PC-3 (cell line): ENCODE results near the gene ZNF84. TPM values are rescaled to one million over a fixed set of nuclear protein-coding genes. Genes with fewer than 3 reads are reported as not detected.

Source experiments
- ATAC-seq: fragments of 200-7000 bp; cut with Tn5 transposase; 2 replicates; pipeline ENCODE4 v1.9.1; 2020; ENCODE audit warnings: mild to moderate bottlenecking, moderate library complexity
- BruUV-seq: library from RNA; stranded (reverse); fragments of 400-500 nt; replicated peaks from 2 replicates; lab custom pipeline; 2021; lab: Mats Ljungman, UMichigan
- CTCF ChIA-PET: fragments of 300-600 bp; sonication (Branson Sonifier 250); formaldehyde crosslinking; loops from one replicate; lab custom pipeline; 2022; ENCODE audit warnings: antibody characterized with exemption; lab: Charles Lee
- POLR2A ChIA-PET: fragments of 300-600 bp; sonication (Branson Sonifier 250); formaldehyde crosslinking; loops from one replicate; lab custom pipeline; 2022; ENCODE audit warnings: antibody characterized with exemption; ENCODE audit not compliant: unreplicated experiment; lab: Charles Lee
- DNase-seq: peaks from one replicate; pipeline ENCODE4 v3.0.0-alpha.2; 2015
- H2AFZ ChIP-seq: fragments of 300-600 bp; sonication (generic); 2 replicates; pipeline ENCODE4 v1.6.0; 2016; ENCODE audit warnings: antibody characterized with exemption, low read length
- H3F3A ChIP-seq: fragments of 300-600 bp; sonication (generic); one replicate; pipeline ENCODE4 v1.6.0; 2017; ENCODE audit warnings: antibody characterized with exemption, low read length, control low read depth, mild to moderate bottlenecking; ENCODE audit not compliant: unreplicated experiment
- H3K27ac ChIP-seq: fragments of 300-600 bp; sonication (generic); 2 replicates; pipeline ENCODE4 v1.5.1; 2016; ENCODE audit warnings: mild to moderate bottlenecking, low read length
- H3K27me3 ChIP-seq: fragments of 300-600 bp; sonication (generic); 2 replicates; pipeline ENCODE4 v1.6.1; 2016; ENCODE audit warnings: low read length, mixed read lengths
- H3K36me3 ChIP-seq: fragments of 300-600 bp; sonication (generic); 2 replicates; pipeline ENCODE4 v1.6.1; 2016; ENCODE audit warnings: low read depth, mixed run types, low read length, mixed read lengths
- H3K4me1 ChIP-seq: fragments of 300-600 bp; sonication (generic); 2 replicates; pipeline ENCODE4 v1.5.1; 2016; ENCODE audit warnings: low read length; ENCODE audit not compliant: insufficient read depth
- H3K4me2 ChIP-seq: fragments of 300-600 bp; sonication (generic); 2 replicates; pipeline ENCODE4 v1.6.0; 2016; ENCODE audit warnings: low read length
- H3K4me3 ChIP-seq: fragments of 300-600 bp; sonication (generic); 2 replicates; pipeline ENCODE4 v1.5.1; 2016; ENCODE audit warnings: mild to moderate bottlenecking, low read length, mixed read lengths
- H3K79me2 ChIP-seq: fragments of 300-600 bp; sonication (generic); 2 replicates; pipeline ENCODE4 v1.6.1; 2017; ENCODE audit warnings: low read length, mixed read lengths
- H3K9ac ChIP-seq: fragments of 300-600 bp; sonication (generic); 2 replicates; pipeline ENCODE4 v1.6.0; 2016; ENCODE audit warnings: mild to moderate bottlenecking, low read length
- H3K9me2 ChIP-seq: fragments of 300-600 bp; sonication (generic); replicated peaks from 2 replicates; pipeline ENCODE4 v1.6.1; 2016; ENCODE audit warnings: mixed run types, low read length, mixed read lengths
- H3K9me3 ChIP-seq: fragments of 300-600 bp; sonication (generic); 2 replicates; pipeline ENCODE4 v1.6.1; 2016; ENCODE audit warnings: low read length, mixed read lengths
- H4K20me1 ChIP-seq: fragments of 300-600 bp; sonication (generic); 2 replicates; pipeline ENCODE4 v1.6.1; 2016; ENCODE audit warnings: low read length, mixed read lengths
- CTCF ChIP-seq: fragments of 300-600 bp; sonication (generic); conservative IDR thresholded peaks from 2 replicates; pipeline ENCODE4 v1.5.1; 2017; ENCODE audit warnings: antibody characterized with exemption, low read depth, mild to moderate bottlenecking, low read length
- EZH2 ChIP-seq: fragments of 300-600 bp; sonication (generic); IDR thresholded peaks from one replicate; pipeline ENCODE4 v1.6.1; 2017; ENCODE audit warnings: antibody characterized with exemption, mild to moderate bottlenecking, low read length; ENCODE audit not compliant: unreplicated experiment
- EZH2phosphoT487 ChIP-seq: fragments of 300-600 bp; sonication (generic); IDR thresholded peaks from 2 replicates; pipeline ENCODE4 v1.6.1; 2018; ENCODE audit warnings: mild to moderate bottlenecking, antibody characterized with exemption, low read length, borderline replicate concordance
- intact Hi-C: fragments of 100-400 bp; cut with micrococcal nuclease; formaldehyde crosslinking; loops from 2 replicates; pipeline ENCODE4 v1.9.0; 2023
- total RNA-seq: library from RNA; depleted of rRNA; stranded (reverse); fragments of >200 nt; gene quantifications from 2 replicates; pipeline ENCODE4 v1.2.3, GENCODE V29; 2014

ZNF84 gene
- total RNA-seq, 1 experiment from 2014 or later: 3.2 TPM

- Histone ChIP-seq H3K9me3 (peaks cover 30% of the 10 kb centered on the region), H3K27me3 (peaks cover 4% of the 10 kb centered on the region; the same call in 1 of the 2 replicates), H3K79me2 (no peaks in the 10 kb centered on the region), H3K36me3 (peaks cover 38% of the 10 kb centered on the region), H2AFZ (no peak overlapping the region), H3K4me1 (no peaks in the 10 kb centered on the region), H3K4me3 (peak overlapping the region; percentile 62), H3K9ac (peak overlapping the region; percentile 55; the same call in 1 of the 2 replicates), H4K20me1 (no peaks in the 10 kb centered on the region), H3K4me2 (peak overlapping the region; percentile 54), H3K9me2 (no peaks in the 10 kb centered on the region), H3K27ac (no peak overlapping the region), H3F3A (no peaks in the 10 kb centered on the region)
- ChIA-PET CTCF (no interaction called here), POLR2A (no interaction called here)
- no TSS peak for BruUV-seq
- ATAC-seq: no peak
- intact Hi-C loops: no loop called here
- TF ChIP-seq EZH2: no peak
- no peak for TF ChIP-seq EZH2phosphoT487
- no peak for TF ChIP-seq CTCF
- DNase-seq: no peak
These were observed 905 bp downstream of the ZNF84 start for GRCh38 chr12:133038118-133038709.

DNA sequence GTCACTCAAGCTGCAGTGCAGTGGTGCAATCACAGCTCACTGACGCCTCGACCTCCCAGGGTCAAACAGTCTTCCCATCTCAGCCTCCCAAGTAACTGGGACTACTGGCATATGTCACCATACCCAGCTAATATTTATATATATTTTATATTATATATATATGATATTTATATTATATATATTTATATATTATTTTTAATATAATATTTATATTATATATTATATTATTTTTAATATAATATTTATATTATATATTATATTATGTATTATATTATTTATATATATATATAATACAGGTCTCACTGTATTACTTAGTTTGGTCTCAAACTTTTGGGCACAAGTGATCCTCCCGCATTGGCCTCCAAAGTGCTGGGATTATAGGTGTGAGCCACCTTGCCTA is 9.4 kb downstream of the ZNF84 start:
- no peak overlapping the region for H2AFZ ChIP-seq
- no peaks in the 10 kb centered on the region for H3K79me2 ChIP-seq
- intact Hi-C loops: no loop called here
- ATAC-seq (no peak), DNase-seq (no peak)
- H3K4me3 ChIP-seq: no peak overlapping the region
- H3K4me2 ChIP-seq: no peak overlapping the region
- no peaks in the 10 kb centered on the region for H3F3A ChIP-seq
- no peak overlapping the region for H3K9ac ChIP-seq
- peaks cover 85% of the 10 kb centered on the region for H3K36me3 ChIP-seq
- H3K9me3 ChIP-seq: peaks cover 58% of the 10 kb centered on the region
- no TSS peak for BruUV-seq
- no peaks in the 10 kb centered on the region for H3K27me3 ChIP-seq
- no peak for TF ChIP-seq EZH2phosphoT487
- TF ChIP-seq CTCF: no peak
- no peak for TF ChIP-seq EZH2
- no peak overlapping the region for H3K27ac ChIP-seq
- H3K9me2 ChIP-seq: no peaks in the 10 kb centered on the region
- H3K4me1 ChIP-seq: no peaks in the 10 kb centered on the region
- POLR2A ChIA-PET: no interaction called here
- CTCF ChIA-PET: no interaction called here
- no peaks in the 10 kb centered on the region for H4K20me1 ChIP-seq

- BruUV-seq: no TSS peak
- POLR2A ChIA-PET: no interaction called here
These were observed 20.1 kb downstream of the ZNF84 start for GRCh38 chr12:133057446-133057845.

More at GRCh38 chr12:133057446-133057845, 20.1 kb downstream of the ZNF84 start:
- no peak for ATAC-seq
- H3K4me3 ChIP-seq: no peak overlapping the region; the same call in 1 of the 2 replicates
- TF ChIP-seq EZH2phosphoT487: no peak
- no peak for TF ChIP-seq EZH2
- TF ChIP-seq CTCF: no peak
- CTCF ChIA-PET: no interaction called here
- no peaks in the 10 kb centered on the region for H3K4me1 ChIP-seq
- DNase-seq: no peak
- intact Hi-C loops: no loop called here
- no peaks in the 10 kb centered on the region for H3F3A ChIP-seq
- H3K27ac ChIP-seq: no peak overlapping the region
- no peaks in the 10 kb centered on the region for H3K79me2 ChIP-seq
- H3K9me2 ChIP-seq: no peaks in the 10 kb centered on the region
- no peak overlapping the region for H3K4me2 ChIP-seq
- no peaks in the 10 kb centered on the region for H3K27me3 ChIP-seq
- no peak overlapping the region for H2AFZ ChIP-seq
- H3K36me3 ChIP-seq: peaks cover 45% of the 10 kb centered on the region
- peaks cover 74% of the 10 kb centered on the region for H3K9me3 ChIP-seq
- no peak overlapping the region for H3K9ac ChIP-seq
- no peaks in the 10 kb centered on the region for H4K20me1 ChIP-seq
